Measurements from ENCODE around the gene MKLN1. TPM values are rescaled to one million over a fixed set of nuclear protein-coding genes. Genes with fewer than 3 reads are reported as not detected.

The MKLN1 gene
- total RNA-seq, 4 donors from 2014 or later = 39.4 to 74.4 (median 53.2) TPM

DNA sequence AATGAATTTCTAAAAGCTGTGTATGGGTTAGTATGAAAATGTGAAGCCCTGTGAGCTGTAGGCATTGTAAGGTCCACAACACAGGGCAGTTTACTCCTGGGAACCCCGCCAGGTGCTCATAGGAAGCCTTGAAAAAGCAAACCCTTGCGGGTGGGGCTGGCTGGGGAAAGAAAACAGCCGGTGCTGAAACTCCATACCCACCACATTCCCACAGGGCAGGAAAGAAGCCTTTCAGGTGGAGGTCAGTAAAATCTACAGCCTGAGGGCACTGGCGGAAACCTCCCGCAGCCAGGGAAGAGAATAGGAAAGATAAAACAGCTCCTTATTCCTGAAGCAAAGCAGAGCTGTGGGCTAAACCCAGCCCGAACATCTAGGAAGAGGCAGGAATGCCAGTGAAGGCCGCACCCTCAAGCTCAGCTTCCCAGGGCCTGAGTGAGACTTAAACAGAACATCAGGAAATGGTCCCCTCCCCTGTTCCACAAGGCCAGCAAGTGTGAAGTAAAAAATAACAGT, 194.0 kb downstream of the MKLN1 start:
- H3K27ac ChIP-seq = peak overlapping the region in 3 of 4 donors; percentile 28 to 65 (median 38)
- H3K4me3 ChIP-seq = no peak overlapping the region
- H3K4me1 ChIP-seq = peaks cover 0 to 5% (median 0%) of the 10 kb centered on the region in 4 donors
- DNase-seq = peak in 1 of 3 donors; percentile 71
- H3K36me3 ChIP-seq = no peaks in the 10 kb centered on the region
- TF ChIP-seq, protein P1, sequence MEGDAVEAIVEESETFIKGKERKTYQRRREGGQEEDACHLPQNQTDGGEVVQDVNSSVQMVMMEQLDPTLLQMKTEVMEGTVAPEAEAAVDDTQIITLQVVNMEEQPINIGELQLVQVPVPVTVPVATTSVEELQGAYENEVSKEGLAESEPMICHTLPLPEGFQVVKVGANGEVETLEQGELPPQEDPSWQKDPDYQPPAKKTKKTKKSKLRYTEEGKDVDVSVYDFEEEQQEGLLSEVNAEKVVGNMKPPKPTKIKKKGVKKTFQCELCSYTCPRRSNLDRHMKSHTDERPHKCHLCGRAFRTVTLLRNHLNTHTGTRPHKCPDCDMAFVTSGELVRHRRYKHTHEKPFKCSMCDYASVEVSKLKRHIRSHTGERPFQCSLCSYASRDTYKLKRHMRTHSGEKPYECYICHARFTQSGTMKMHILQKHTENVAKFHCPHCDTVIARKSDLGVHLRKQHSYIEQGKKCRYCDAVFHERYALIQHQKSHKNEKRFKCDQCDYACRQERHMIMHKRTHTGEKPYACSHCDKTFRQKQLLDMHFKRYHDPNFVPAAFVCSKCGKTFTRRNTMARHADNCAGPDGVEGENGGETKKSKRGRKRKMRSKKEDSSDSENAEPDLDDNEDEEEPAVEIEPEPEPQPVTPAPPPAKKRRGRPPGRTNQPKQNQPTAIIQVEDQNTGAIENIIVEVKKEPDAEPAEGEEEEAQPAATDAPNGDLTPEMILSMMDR (IDR thresholded peaks at IDR 0.05) = no peak
- H3K9me3 ChIP-seq = no peaks in the 10 kb centered on the region
- H3K27me3 ChIP-seq = no peaks in the 10 kb centered on the region

DNA sequence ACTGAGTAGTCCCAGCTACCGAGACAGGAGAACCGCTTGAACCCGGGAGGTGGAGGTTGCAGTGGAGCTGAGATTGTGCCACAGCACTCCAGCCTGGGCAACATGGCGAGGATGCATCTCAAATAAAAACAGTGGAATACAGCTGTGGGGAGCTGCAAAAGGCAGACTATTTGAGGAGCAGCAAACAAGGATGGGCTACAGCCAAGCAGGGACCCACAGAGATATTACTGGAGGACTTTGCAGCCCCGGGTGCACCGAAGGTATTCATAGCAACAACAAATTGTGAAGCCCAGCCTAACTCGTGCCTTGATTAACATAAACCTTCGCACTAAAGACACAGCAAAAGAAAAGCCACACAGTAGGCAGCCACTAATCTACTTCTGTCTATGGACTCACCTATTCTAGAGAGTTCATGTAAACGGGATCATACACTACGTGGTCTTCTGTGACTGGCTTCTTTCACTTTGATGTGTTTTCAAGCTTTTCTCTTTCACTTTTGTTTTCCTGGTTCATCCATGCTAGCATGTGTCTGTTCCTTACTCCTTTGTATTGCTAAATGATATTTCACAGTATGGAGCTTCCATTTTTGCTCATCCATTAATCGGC, 194.8 kb downstream of the MKLN1 start:
- peaks cover 0 to 5% (median 0%) of the 10 kb centered on the region in 4 donors for H3K4me1 ChIP-seq
- no peaks in the 10 kb centered on the region for H3K27me3 ChIP-seq
- H3K27ac ChIP-seq = peak overlapping the region in 3 of 4 donors; percentile 28 to 65 (median 38)
- no peaks in the 10 kb centered on the region for H3K36me3 ChIP-seq
- H3K4me3 ChIP-seq = no peak overlapping the region
- DNase-seq = no peak
- no peaks in the 10 kb centered on the region for H3K9me3 ChIP-seq
- TF ChIP-seq, protein P1 (IDR thresholded peaks at IDR 0.05) = no peak
- no peak for TF ChIP-seq POLR2A (IDR thresholded peaks at IDR 0.05)

DNA sequence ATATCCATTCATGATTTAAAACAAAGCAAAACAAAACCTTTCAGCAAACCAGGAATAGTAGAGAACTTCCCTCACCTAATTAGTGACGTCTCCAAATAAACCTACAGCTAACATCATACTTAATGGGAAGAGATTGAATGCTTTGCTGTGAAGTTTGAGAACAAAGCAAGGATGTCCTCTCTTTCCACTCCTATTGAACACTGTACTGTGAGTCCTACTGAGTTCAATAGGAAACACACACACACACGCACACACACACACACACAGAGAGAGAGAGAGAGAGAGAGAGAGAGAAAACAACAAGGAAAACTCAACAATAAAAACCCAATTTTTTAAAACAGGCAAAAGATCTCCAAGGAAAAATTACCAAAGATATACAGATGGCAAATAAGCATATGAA, 196.4 kb downstream of the MKLN1 start:
- no peaks in the 10 kb centered on the region for H3K36me3 ChIP-seq
- H3K9me3 ChIP-seq = no peaks in the 10 kb centered on the region
- H3K4me3 ChIP-seq = no peak overlapping the region
- DNase-seq = no peak
- H3K4me1 ChIP-seq = peaks cover 0 to 5% (median 0%) of the 10 kb centered on the region in 4 donors
- TF ChIP-seq POLR2A (IDR thresholded peaks at IDR 0.05) = no peak
- TF ChIP-seq, protein P1 (IDR thresholded peaks at IDR 0.05) = no peak
- H3K27ac ChIP-seq = no peak overlapping the region
- H3K27me3 ChIP-seq = no peaks in the 10 kb centered on the region

DNA sequence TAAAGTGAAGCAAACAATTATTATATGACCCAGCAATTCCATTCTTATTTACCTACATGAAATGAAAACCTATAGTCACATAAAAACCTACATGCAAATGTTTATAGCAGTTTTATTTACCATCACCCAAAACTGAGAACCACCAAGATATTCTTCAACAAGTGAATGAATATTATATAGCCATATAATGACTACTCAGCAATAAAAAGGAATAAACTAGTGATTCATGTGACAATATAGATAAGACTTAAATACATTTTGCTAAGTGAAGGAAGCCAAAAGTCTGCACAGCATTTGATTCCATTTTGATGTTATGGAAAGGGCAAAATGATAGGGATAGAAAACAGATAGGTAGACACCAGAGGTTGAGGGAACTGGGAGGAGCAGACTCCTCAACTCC, 197.0 kb downstream of the MKLN1 start:
- no peaks in the 10 kb centered on the region for H3K9me3 ChIP-seq
- H3K27me3 ChIP-seq = no peaks in the 10 kb centered on the region
- H3K4me3 ChIP-seq = no peak overlapping the region
- DNase-seq = no peak
- H3K27ac ChIP-seq = no peak overlapping the region
- TF ChIP-seq, protein P1 (IDR thresholded peaks at IDR 0.05) = no peak
- no peak for TF ChIP-seq POLR2A (IDR thresholded peaks at IDR 0.05)
- peaks cover 0 to 5% (median 0%) of the 10 kb centered on the region in 4 donors for H3K4me1 ChIP-seq
- H3K36me3 ChIP-seq = no peaks in the 10 kb centered on the region

DNA sequence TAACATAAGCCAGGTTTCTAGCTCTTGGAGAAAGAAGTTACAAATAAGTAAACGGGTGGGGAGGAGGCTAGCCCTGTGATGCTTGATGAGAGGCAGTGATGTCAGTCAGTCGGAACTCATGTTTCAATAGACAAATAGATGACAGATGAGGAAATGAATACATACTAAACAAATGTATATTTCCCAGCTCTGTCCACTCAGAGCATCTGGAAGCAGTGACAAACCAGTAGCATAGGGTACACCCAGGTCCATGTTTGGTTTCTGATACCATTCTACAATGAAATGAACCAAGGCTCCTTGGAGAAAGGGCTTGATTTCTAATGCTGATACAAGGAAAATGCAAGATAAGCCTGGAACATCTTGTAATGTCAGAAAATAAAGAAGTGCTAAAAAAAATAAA, 198.1 kb downstream of the MKLN1 start:
- H3K27ac ChIP-seq = no peak overlapping the region
- H3K4me3 ChIP-seq = no peak overlapping the region
- no peaks in the 10 kb centered on the region for H3K9me3 ChIP-seq
- no peaks in the 10 kb centered on the region for H3K27me3 ChIP-seq
- H3K36me3 ChIP-seq = no peaks in the 10 kb centered on the region
- no peak for DNase-seq
- TF ChIP-seq, protein P1 (IDR thresholded peaks at IDR 0.05) = no peak
- TF ChIP-seq POLR2A (IDR thresholded peaks at IDR 0.05) = no peak
- H3K4me1 ChIP-seq = peaks cover 0 to 5% (median 0%) of the 10 kb centered on the region in 4 donors

Measured in Peyer's patch (tissue), 4 donors.